Measurements from ENCODE around the gene PCBP3.
"Not testable (repeated sequence)": the region's sequence is repeated elsewhere in the genome, so short reads cannot be mapped to it uniquely, and the experiment has no call there.

- TF ChIP-seq CTCF (conservative IDR thresholded peaks at IDR 0.05); ZFX (IDR thresholded peaks at IDR 0.05): not testable (repeated sequence)
Measured at GRCh38 chr21:45896431-45896830, 252.9 kb downstream of the PCBP3 start.

All from C4-2B (cell line).